ACHN (cell line): Measurements from ENCODE around the gene ID2.
"Not testable (repeated sequence)": the region's sequence is repeated elsewhere in the genome, so short reads cannot be mapped to it uniquely, and the experiment has no call there.

Experiments
- DNase-seq: peaks from one replicate; pipeline ENCODE4 v3.0.0-alpha.2; 2015
- in situ Hi-C: cut with HindIII; loops from 2 replicates; pipeline ENCODE4 v1.10.0; 2017; ENCODE audit warnings: low sequenced_read_pairs, low pct_ligation_motif_present, low pct_unique_long_range_greater_than_20kb

ID2 gene

GRCh38 chr2:8714283-8714682 is 32.4 kb downstream of the ID2 start:
- DNase-seq: no peak
- in situ Hi-C loops: no loop called here

- DNase-seq: no peak
- in situ Hi-C loops: no loop called here
Observed at GRCh38 chr2:8714971-8715370, 33.1 kb downstream of the ID2 start.

- DNase-seq: no peak
Observed at GRCh38 chr2:8719528-8719927, 37.7 kb downstream of the ID2 start.

GRCh38 chr2:8720741-8721140 is 38.9 kb downstream of the ID2 start:
- no peak for DNase-seq
- in situ Hi-C loops: no loop called here

More at GRCh38 chr2:8719528-8719927, 37.7 kb downstream of the ID2 start:
- in situ Hi-C loops: no loop called here

GRCh38 chr2:8721410-8721809 is 39.6 kb downstream of the ID2 start:
- DNase-seq: no peak
- in situ Hi-C loops: no loop called here

GRCh38 chr2:8722986-8723385 is 41.1 kb downstream of the ID2 start:
- DNase-seq: no peak
- in situ Hi-C loops: no loop called here

GRCh38 chr2:8725838-8726237 is 44.0 kb downstream of the ID2 start:
- in situ Hi-C loops: no loop called here
- no peak for DNase-seq

- no peak for DNase-seq
- in situ Hi-C loops: no loop called here
Observed at GRCh38 chr2:8728305-8729015, 46.6 kb downstream of the ID2 start.

GRCh38 chr2:8729101-8729500 is 47.2 kb downstream of the ID2 start:
- DNase-seq, in situ Hi-C loops: not testable (repeated sequence)

GRCh38 chr2:8729939-8730338 is 48.1 kb downstream of the ID2 start:
- no peak for DNase-seq
- in situ Hi-C loops: no loop called here

GRCh38 chr2:8732601-8733000 is 50.7 kb downstream of the ID2 start:
- in situ Hi-C loops: no loop called here
- DNase-seq: no peak
